ENCODE results near the gene CFAP210.

Gene CFAP210

DNA sequence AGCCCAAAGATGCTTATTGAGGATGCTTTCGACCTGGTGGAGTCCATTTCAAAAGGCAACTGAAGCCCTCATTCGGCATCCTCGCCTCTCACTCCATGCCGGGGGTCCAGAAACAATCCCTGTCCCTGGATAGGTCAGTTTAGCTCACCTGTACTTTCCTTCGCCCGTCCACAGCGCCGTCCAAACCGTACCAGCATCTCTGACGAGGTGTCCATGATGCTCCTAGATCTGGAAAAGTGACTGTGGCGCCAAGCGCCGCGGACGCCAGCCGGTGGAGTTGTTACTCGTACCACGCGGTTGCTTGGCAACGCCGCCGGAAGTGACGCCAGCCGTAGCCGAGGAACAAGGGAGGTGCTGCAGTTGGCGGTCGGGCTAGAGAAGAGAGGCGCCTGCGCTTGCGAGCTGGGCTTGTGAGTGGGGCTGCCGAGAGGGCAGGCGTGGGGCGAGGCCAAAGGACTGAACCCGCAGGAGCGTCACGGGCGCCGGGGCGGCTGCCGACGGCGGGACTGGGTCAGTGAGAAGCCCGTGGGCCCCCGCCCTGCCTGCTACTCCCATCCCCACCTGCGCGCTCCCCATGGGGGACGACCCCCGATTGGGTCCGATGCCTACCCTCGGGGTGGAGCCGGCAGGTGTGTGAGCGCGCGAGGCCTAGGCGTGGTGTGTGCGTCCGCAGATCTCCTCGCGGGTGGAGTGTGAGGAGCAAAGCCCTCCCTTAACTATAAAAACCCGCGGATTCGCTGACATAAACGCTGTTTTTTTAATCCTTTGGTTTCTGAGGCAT is at the start of gene CFAP210, which contains the start of gene PHOSPHO2 (continued):
- TF ChIP-seq GLIS1 (tag by site-specific recombination; IDR thresholded peaks at IDR 0.05) (peak; percentile 60), ZNF560 (tag by site-specific recombination; IDR thresholded peaks at IDR 0.05; ENCODE audit: borderline replicate concordance) (no peak), ZNF221 (tag by site-specific recombination; IDR thresholded peaks at IDR 0.05; ENCODE audit: borderline replicate concordance) (no peak), ZNF132 (tag by site-specific recombination; IDR thresholded peaks at IDR 0.05; ENCODE audit: borderline replicate concordance) (no peak), ZNF473 (tag by site-specific recombination; IDR thresholded peaks at IDR 0.05) (no peak), SCRT1 (tag by site-specific recombination; IDR thresholded peaks at IDR 0.05; ENCODE audit: borderline replicate concordance) (no peak), ZNF561 (tag by site-specific recombination; IDR thresholded peaks at IDR 0.05; ENCODE audit: borderline replicate concordance) (peak; percentile 84; the same call in 1 of the 2 replicates), GLI2 (tag by site-specific recombination; IDR thresholded peaks at IDR 0.05; ENCODE audit: borderline replicate concordance, low read depth) (no peak), ZNF274 (IDR thresholded peaks at IDR 0.05; ENCODE audit: low read length) (no peak), ZNF274 (tag by site-specific recombination; IDR thresholded peaks at IDR 0.05; ENCODE audit: borderline replicate concordance) (no peak), FEZF1 (tag by site-specific recombination; IDR thresholded peaks at IDR 0.05) (no peak), ZNF335 (tag by site-specific recombination; conservative IDR thresholded peaks at IDR 0.05) (peak; percentile 75), ZNF529 (tag by site-specific recombination; IDR thresholded peaks at IDR 0.05; ENCODE audit: insufficient replicate concordance) (no peak), ZNF513 (tag by site-specific recombination; IDR thresholded peaks at IDR 0.05) (no peak), ZNF621 (tag by site-specific recombination; IDR thresholded peaks at IDR 0.05) (no peak), ZBTB44 (tag by site-specific recombination; IDR thresholded peaks at IDR 0.05) (no peak), ZNF785 (tag by site-specific recombination; IDR thresholded peaks at IDR 0.05) (no peak), ZNF521 (tag by site-specific recombination; IDR thresholded peaks at IDR 0.05) (no peak), ZNF701 (tag by site-specific recombination; IDR thresholded peaks at IDR 0.05) (no peak), ZNF658 (tag by site-specific recombination; IDR thresholded peaks at IDR 0.05) (no peak), ZNF394 (tag by site-specific recombination; IDR thresholded peaks at IDR 0.05; ENCODE audit: borderline replicate concordance) (peak; percentile 58; the same call in 1 of the 2 replicates), OVOL3 (tag by site-specific recombination; IDR thresholded peaks at IDR 0.05) (no peak), YY2 (tag by site-specific recombination; IDR thresholded peaks at IDR 0.05) (no peak), ZNF202 (tag by site-specific recombination; IDR thresholded peaks at IDR 0.05; ENCODE audit: borderline replicate concordance) (no peak), ZFHX2 (tag by site-specific recombination; conservative IDR thresholded peaks at IDR 0.05) (0 out of 2 replicates have a peak, but pooled peaks have one; percentile 18), ZNF214 (tag by site-specific recombination; IDR thresholded peaks at IDR 0.05; ENCODE audit: borderline replicate concordance) (no peak), MEIS1 (CRISPR knock-in tag; IDR thresholded peaks at IDR 0.05; ENCODE audit: borderline replicate concordance) (no peak), ZSCAN4 (tag by site-specific recombination; IDR thresholded peaks at IDR 0.05) (no peak), ZNF133 (tag by site-specific recombination; IDR thresholded peaks at IDR 0.05) (no peak), ZNF140 (tag by site-specific recombination; IDR thresholded peaks at IDR 0.05) (no peak)
- TF ChIP-seq, protein P1, sequence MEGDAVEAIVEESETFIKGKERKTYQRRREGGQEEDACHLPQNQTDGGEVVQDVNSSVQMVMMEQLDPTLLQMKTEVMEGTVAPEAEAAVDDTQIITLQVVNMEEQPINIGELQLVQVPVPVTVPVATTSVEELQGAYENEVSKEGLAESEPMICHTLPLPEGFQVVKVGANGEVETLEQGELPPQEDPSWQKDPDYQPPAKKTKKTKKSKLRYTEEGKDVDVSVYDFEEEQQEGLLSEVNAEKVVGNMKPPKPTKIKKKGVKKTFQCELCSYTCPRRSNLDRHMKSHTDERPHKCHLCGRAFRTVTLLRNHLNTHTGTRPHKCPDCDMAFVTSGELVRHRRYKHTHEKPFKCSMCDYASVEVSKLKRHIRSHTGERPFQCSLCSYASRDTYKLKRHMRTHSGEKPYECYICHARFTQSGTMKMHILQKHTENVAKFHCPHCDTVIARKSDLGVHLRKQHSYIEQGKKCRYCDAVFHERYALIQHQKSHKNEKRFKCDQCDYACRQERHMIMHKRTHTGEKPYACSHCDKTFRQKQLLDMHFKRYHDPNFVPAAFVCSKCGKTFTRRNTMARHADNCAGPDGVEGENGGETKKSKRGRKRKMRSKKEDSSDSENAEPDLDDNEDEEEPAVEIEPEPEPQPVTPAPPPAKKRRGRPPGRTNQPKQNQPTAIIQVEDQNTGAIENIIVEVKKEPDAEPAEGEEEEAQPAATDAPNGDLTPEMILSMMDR (tag by site-specific recombination; IDR thresholded peaks at IDR 0.05), result peak; percentile 33
- TF ChIP-seq, protein P2, sequence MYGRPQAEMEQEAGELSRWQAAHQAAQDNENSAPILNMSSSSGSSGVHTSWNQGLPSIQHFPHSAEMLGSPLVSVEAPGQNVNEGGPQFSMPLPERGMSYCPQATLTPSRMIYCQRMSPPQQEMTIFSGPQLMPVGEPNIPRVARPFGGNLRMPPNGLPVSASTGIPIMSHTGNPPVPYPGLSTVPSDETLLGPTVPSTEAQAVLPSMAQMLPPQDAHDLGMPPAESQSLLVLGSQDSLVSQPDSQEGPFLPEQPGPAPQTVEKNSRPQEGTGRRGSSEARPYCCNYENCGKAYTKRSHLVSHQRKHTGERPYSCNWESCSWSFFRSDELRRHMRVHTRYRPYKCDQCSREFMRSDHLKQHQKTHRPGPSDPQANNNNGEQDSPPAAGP (tag by site-specific recombination; IDR thresholded peaks at IDR 0.05), result peak; percentile 64; the same call in 1 of the 2 replicates

Measured in HEK293 (cell line).